Smooth muscle cell (in vitro differentiated cells): Measurements from ENCODE around the gene CBLL1. TPM values are rescaled to one million over a fixed set of nuclear protein-coding genes. Genes with fewer than 3 reads are reported as not detected.

Experiments used
- DNase-seq: peaks from one replicate; lab custom pipeline; 2025; ENCODE audit not compliant: unreplicated experiment; lab: John Stamatoyannopoulos, UW
- H2AFZ ChIP-seq: fragments of 200-600 bp; sonication (generic); 2 replicates; pipeline ENCODE4 v1.6.0; 2016; ENCODE audit warnings: antibody characterized with exemption, low read depth, mild to moderate bottlenecking
- H3F3A ChIP-seq: fragments of 200-600 bp; sonication (generic); 2 replicates; pipeline ENCODE4 v1.6.0; 2017; ENCODE audit warnings: antibody characterized with exemption, low read depth
- H3K27ac ChIP-seq: fragments of 200-600 bp; sonication (generic); 2 replicates; pipeline ENCODE4 v1.5.1; 2016; ENCODE audit warnings: low read depth, mild to moderate bottlenecking
- H3K27me3 ChIP-seq: fragments of 200-600 bp; sonication (generic); 2 replicates; pipeline ENCODE4 v1.6.1; 2016; ENCODE audit warnings: low read depth, mild to moderate bottlenecking
- H3K36me3 ChIP-seq: fragments of 200-600 bp; sonication (generic); 2 replicates; pipeline ENCODE4 v1.5.1; 2016; ENCODE audit warnings: low read depth
- H3K4me1 ChIP-seq: fragments of 200-600 bp; sonication (generic); 2 replicates; pipeline ENCODE4 v1.5.1; 2016; ENCODE audit warnings: low read depth
- H3K4me2 ChIP-seq: fragments of 200-600 bp; sonication (generic); 2 replicates; pipeline ENCODE4 v1.6.0; 2016; ENCODE audit warnings: mild to moderate bottlenecking
- H3K4me3 ChIP-seq: fragments of 200-600 bp; sonication (generic); 2 replicates; pipeline ENCODE4 v1.5.1; 2016; ENCODE audit warnings: mild to moderate bottlenecking
- H3K79me2 ChIP-seq: fragments of 200-600 bp; sonication (generic); 2 replicates; pipeline ENCODE4 v1.6.0; 2016; ENCODE audit warnings: low read depth, mild to moderate bottlenecking
- H3K9ac ChIP-seq: fragments of 200-600 bp; sonication (generic); 2 replicates; pipeline ENCODE4 v1.6.0; 2016; ENCODE audit warnings: low read depth
- H3K9me3 ChIP-seq: fragments of 200-600 bp; sonication (generic); replicated peaks from 2 replicates; pipeline ENCODE4 v1.5.1; 2016; ENCODE audit warnings: low read depth
- H4K20me1 ChIP-seq: fragments of 200-600 bp; sonication (generic); 2 replicates; pipeline ENCODE4 v1.6.0; 2016; ENCODE audit warnings: low read depth
- CTCF ChIP-seq: fragments of 200-600 bp; sonication (generic); IDR thresholded peaks from 2 replicates; pipeline ENCODE4 v1.5.1; 2017; ENCODE audit warnings: borderline replicate concordance, mild to moderate bottlenecking, antibody characterized with exemption; ENCODE audit not compliant: insufficient read depth, poor library complexity, severe bottlenecking
- WGBS: methylation state at CpG from one replicate; pipeline ENCODE4 v1.1.7; 2016; ENCODE audit warnings: low lambda C conversion rate; 5-methylcytosine and 5-hydroxymethylcytosine counted together
- polyA plus RNA-seq: library from polyadenylated mRNA; unstranded; fragments of >200 nt; fragmentation: Nextera tagmentation; extraction: Ambion mirVana; gene quantifications from 2 replicates; pipeline ENCODE4 v1.2.1, GENCODE V29; 2016
- total RNA-seq: library from RNA; depleted of rRNA; stranded (reverse); fragments of >200 nt; gene quantifications from 2 replicates; pipeline ENCODE4 v1.2.3, GENCODE V29; 2014

Gene CBLL1
- total and polyA plus RNA-seq, 2 experiments from 2014 or later = 17.8 to 22.9 TPM

GRCh38 chr7:107779647-107780099, 35.7 kb downstream of the CBLL1 start:
- no peaks in the 10 kb centered on the region for H3K9me3 ChIP-seq
- H3K79me2 ChIP-seq = no peaks in the 10 kb centered on the region
- no peaks in the 10 kb centered on the region for H3K4me1 ChIP-seq
- no peak overlapping the region for H3K4me2 ChIP-seq
- WGBS = 91% methylated on average over 6 of the region's 6 CpGs
- H3K27ac ChIP-seq = no peak overlapping the region
- no peak overlapping the region for H3K9ac ChIP-seq
- DNase-seq = no peak
- H2AFZ ChIP-seq = no peak overlapping the region
- no peaks in the 10 kb centered on the region for H3F3A ChIP-seq
- TF ChIP-seq CTCF = no peak
- no peaks in the 10 kb centered on the region for H4K20me1 ChIP-seq
- no peaks in the 10 kb centered on the region for H3K27me3 ChIP-seq
- H3K36me3 ChIP-seq = no peaks in the 10 kb centered on the region
- H3K4me3 ChIP-seq = no peak overlapping the region

GRCh38 chr7:107782374-107782773, 38.4 kb downstream of the CBLL1 start:
- no peaks in the 10 kb centered on the region for H4K20me1 ChIP-seq
- H3K9me3 ChIP-seq = no peaks in the 10 kb centered on the region
- no peaks in the 10 kb centered on the region for H3K4me1 ChIP-seq
- no peak overlapping the region for H3K4me3 ChIP-seq
- H3K79me2 ChIP-seq = no peaks in the 10 kb centered on the region
- no peak overlapping the region for H3K27ac ChIP-seq
- H2AFZ ChIP-seq = no peak overlapping the region
- no peak for DNase-seq
- H3K27me3 ChIP-seq = no peaks in the 10 kb centered on the region
- TF ChIP-seq CTCF = no peak
- H3K9ac ChIP-seq = no peak overlapping the region
- H3K36me3 ChIP-seq = no peaks in the 10 kb centered on the region
- H3K4me2 ChIP-seq = no peak overlapping the region
- WGBS = 90% methylated on average over 3 of the region's 3 CpGs
- no peaks in the 10 kb centered on the region for H3F3A ChIP-seq

GRCh38 chr7:107783648-107784047, 39.7 kb downstream of the CBLL1 start:
- Histone ChIP-seq H3K4me3 (no peak overlapping the region), H3K4me1 (no peaks in the 10 kb centered on the region), H3K36me3 (no peaks in the 10 kb centered on the region), H3K4me2 (no peak overlapping the region), H3K27me3 (no peaks in the 10 kb centered on the region), H3F3A (no peaks in the 10 kb centered on the region), H3K27ac (no peak overlapping the region), H3K9ac (no peak overlapping the region), H4K20me1 (no peaks in the 10 kb centered on the region), H3K9me3 (no peaks in the 10 kb centered on the region), H2AFZ (no peak overlapping the region), H3K79me2 (no peaks in the 10 kb centered on the region)
- 90% methylated on average over 1 of the region's 1 CpG for WGBS
- TF ChIP-seq CTCF = no peak
- no peak for DNase-seq

GRCh38 chr7:107785170-107785569, 41.2 kb downstream of the CBLL1 start:
- no peak overlapping the region for H3K9ac ChIP-seq
- 87% methylated on average over 2 of the region's 2 CpGs for whole genome bisulfite sequencing
- no peak overlapping the region for H2AFZ ChIP-seq
- H3K4me3 ChIP-seq = no peak overlapping the region
- H3K9me3 ChIP-seq = no peaks in the 10 kb centered on the region
- no peak overlapping the region for H3K4me2 ChIP-seq
- no peak overlapping the region for H3K27ac ChIP-seq
- H4K20me1 ChIP-seq = no peaks in the 10 kb centered on the region
- no peaks in the 10 kb centered on the region for H3K4me1 ChIP-seq
- no peak for TF ChIP-seq CTCF
- no peaks in the 10 kb centered on the region for H3K27me3 ChIP-seq
- no peak for DNase-seq
- no peaks in the 10 kb centered on the region for H3K79me2 ChIP-seq
- no peaks in the 10 kb centered on the region for H3F3A ChIP-seq
- no peaks in the 10 kb centered on the region for H3K36me3 ChIP-seq
